ENCODE results near the gene CDH4. TPM values are rescaled to one million over a fixed set of nuclear protein-coding genes. Genes with fewer than 3 reads are reported as not detected.

Gene CDH4
- total and polyA plus RNA-seq, 9 of the 15 experiments (the other 6 are each of a cell fraction or from before 2014, with no cell fraction given): 0.04 TPM; not detected in 8

GRCh38 chr20:61573415-61574305, 321.6 kb downstream of the CDH4 start (continued):
- no peak for TF ChIP-seq ZBTB33 (CRISPR knock-in tag; IDR thresholded peaks at IDR 0.05)
- TF ChIP-seq ZNF699 (CRISPR knock-in tag; IDR thresholded peaks at IDR 0.05; ENCODE audit: insufficient replicate concordance): no peak
- no peak for TF ChIP-seq MTA3 (IDR thresholded peaks at IDR 0.05; ENCODE audit: borderline replicate concordance)
- no peak for TF ChIP-seq DPF2 (IDR thresholded peaks at IDR 0.05)
- no peak for TF ChIP-seq ATF1 (CRISPR knock-in tag; IDR thresholded peaks at IDR 0.05)
- TF ChIP-seq ATF1 (tag; IDR thresholded peaks at IDR 0.05): no peak
- TF ChIP-seq RB1 (IDR thresholded peaks at IDR 0.05; ENCODE audit: low read depth): no peak
- no peak for TF ChIP-seq RBM22 (IDR thresholded peaks at IDR 0.05; ENCODE audit: low read depth, low read length, poor library complexity, severe bottlenecking)
- TF ChIP-seq ZBTB49 (CRISPR knock-in tag; IDR thresholded peaks at IDR 0.05; ENCODE audit: borderline replicate concordance): no peak
- no peak for TF ChIP-seq REST (IDR thresholded peaks at IDR 0.05; ENCODE audit: borderline replicate concordance)
- TF ChIP-seq REST (CRISPR knock-in tag; IDR thresholded peaks at IDR 0.05; ENCODE audit: low read depth): no peak
- no peak for TF ChIP-seq BCL6 (CRISPR knock-in tag; IDR thresholded peaks at IDR 0.05)
